ENCODE measurements around the gene IGFBP6.
A peak's percentile ranks its signal among the peaks of the same experiment; 100 is the strongest.

The IGFBP6 gene, protein sequence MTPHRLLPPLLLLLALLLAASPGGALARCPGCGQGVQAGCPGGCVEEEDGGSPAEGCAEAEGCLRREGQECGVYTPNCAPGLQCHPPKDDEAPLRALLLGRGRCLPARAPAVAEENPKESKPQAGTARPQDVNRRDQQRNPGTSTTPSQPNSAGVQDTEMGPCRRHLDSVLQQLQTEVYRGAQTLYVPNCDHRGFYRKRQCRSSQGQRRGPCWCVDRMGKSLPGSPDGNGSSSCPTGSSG

DNA sequence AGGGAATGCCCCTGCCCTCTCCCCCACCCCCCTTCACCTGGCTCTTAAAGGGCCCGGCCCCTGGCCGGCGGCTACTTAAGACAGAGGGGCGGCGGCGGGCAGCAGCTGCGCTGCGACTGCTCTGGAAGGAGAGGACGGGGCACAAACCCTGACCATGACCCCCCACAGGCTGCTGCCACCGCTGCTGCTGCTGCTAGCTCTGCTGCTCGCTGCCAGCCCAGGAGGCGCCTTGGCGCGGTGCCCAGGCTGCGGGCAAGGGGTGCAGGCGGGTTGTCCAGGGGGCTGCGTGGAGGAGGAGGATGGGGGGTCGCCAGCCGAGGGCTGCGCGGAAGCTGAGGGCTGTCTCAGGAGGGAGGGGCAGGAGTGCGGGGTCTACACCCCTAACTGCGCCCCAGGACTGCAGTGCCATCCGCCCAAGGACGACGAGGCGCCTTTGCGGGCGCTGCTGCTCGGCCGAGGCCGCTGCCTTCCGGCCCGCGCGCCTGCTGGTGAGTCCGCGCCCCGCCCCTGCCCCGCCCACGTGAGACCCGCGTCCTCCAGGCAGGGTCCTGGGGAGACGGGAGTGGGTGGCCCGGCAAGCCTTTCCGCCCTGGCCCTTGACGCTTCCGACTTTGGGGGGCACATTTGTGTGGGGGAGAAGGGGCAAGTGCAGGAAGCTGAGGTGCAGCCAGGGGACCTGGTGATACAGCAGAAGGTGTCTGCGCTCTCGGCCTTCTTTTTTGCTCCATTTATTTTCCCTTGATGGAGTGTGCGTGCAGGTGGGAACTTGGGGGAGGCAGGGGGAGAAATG, at the start of gene IGFBP6:
Gene IGFBP6 (plus strand): TSS at position 104 of the 790 bp plus-strand sequence. CDS start 51 bp downstream, at position 155.
- peak; percentile 83 for ATAC-seq
- no peak for TF ChIP-seq ZNF8 (CRISPR knock-in tag; IDR thresholded peaks at IDR 0.05)
- TF ChIP-seq, protein P1, sequence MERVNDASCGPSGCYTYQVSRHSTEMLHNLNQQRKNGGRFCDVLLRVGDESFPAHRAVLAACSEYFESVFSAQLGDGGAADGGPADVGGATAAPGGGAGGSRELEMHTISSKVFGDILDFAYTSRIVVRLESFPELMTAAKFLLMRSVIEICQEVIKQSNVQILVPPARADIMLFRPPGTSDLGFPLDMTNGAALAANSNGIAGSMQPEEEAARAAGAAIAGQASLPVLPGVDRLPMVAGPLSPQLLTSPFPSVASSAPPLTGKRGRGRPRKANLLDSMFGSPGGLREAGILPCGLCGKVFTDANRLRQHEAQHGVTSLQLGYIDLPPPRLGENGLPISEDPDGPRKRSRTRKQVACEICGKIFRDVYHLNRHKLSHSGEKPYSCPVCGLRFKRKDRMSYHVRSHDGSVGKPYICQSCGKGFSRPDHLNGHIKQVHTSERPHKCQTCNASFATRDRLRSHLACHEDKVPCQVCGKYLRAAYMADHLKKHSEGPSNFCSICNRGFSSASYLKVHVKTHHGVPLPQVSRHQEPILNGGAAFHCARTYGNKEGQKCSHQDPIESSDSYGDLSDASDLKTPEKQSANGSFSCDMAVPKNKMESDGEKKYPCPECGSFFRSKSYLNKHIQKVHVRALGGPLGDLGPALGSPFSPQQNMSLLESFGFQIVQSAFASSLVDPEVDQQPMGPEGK (CRISPR knock-in tag; IDR thresholded peaks at IDR 0.05; ENCODE audit: borderline replicate concordance), result 0 out of 2 replicates have a peak, but pooled peaks have one; percentile 3
- TF ChIP-seq ZNF70 (CRISPR knock-in tag; IDR thresholded peaks at IDR 0.05), result no peak
- no peak for TF ChIP-seq TCF4 (CRISPR knock-in tag; IDR thresholded peaks at IDR 0.05; ENCODE audit: borderline replicate concordance)
- no peak for TF ChIP-seq ISL1 (CRISPR knock-in tag; IDR thresholded peaks at IDR 0.05)
- TF ChIP-seq ZFP3 (CRISPR knock-in tag; IDR thresholded peaks at IDR 0.05), result peak; percentile 82
- TF ChIP-seq RARB (CRISPR knock-in tag; IDR thresholded peaks at IDR 0.05), result no peak
- TF ChIP-seq, protein P2, sequence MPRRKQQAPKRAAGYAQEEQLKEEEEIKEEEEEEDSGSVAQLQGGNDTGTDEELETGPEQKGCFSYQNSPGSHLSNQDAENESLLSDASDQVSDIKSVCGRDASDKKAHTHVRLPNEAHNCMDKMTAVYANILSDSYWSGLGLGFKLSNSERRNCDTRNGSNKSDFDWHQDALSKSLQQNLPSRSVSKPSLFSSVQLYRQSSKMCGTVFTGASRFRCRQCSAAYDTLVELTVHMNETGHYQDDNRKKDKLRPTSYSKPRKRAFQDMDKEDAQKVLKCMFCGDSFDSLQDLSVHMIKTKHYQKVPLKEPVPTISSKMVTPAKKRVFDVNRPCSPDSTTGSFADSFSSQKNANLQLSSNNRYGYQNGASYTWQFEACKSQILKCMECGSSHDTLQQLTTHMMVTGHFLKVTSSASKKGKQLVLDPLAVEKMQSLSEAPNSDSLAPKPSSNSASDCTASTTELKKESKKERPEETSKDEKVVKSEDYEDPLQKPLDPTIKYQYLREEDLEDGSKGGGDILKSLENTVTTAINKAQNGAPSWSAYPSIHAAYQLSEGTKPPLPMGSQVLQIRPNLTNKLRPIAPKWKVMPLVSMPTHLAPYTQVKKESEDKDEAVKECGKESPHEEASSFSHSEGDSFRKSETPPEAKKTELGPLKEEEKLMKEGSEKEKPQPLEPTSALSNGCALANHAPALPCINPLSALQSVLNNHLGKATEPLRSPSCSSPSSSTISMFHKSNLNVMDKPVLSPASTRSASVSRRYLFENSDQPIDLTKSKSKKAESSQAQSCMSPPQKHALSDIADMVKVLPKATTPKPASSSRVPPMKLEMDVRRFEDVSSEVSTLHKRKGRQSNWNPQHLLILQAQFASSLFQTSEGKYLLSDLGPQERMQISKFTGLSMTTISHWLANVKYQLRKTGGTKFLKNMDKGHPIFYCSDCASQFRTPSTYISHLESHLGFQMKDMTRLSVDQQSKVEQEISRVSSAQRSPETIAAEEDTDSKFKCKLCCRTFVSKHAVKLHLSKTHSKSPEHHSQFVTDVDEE (CRISPR knock-in tag; IDR thresholded peaks at IDR 0.05), result 0 out of 2 replicates have a peak, but pooled peaks have one; percentile 33
- no peak for TF ChIP-seq ESRRG (CRISPR knock-in tag; IDR thresholded peaks at IDR 0.05)
- no peak for TF ChIP-seq PPARA (CRISPR knock-in tag; IDR thresholded peaks at IDR 0.05; ENCODE audit: borderline replicate concordance)
- TF ChIP-seq CSDC2 (CRISPR knock-in tag; IDR thresholded peaks at IDR 0.05), result 0 out of 2 replicates have a peak, but pooled peaks have one; percentile 54

GRCh38 chr12:53048033-53048779, 49.3 kb upstream of the IGFBP6 start:
- TF ChIP-seq ZNF8 (CRISPR knock-in tag; IDR thresholded peaks at IDR 0.05) (no peak), ZNF70 (CRISPR knock-in tag; IDR thresholded peaks at IDR 0.05) (no peak), CSDC2 (CRISPR knock-in tag; IDR thresholded peaks at IDR 0.05) (no peak), ESRRG (CRISPR knock-in tag; IDR thresholded peaks at IDR 0.05) (no peak), ARNTL (CRISPR knock-in tag; IDR thresholded peaks at IDR 0.05; ENCODE audit: borderline replicate concordance, low read depth) (no peak), ISL1 (CRISPR knock-in tag; IDR thresholded peaks at IDR 0.05) (no peak), CREB5 (CRISPR knock-in tag; IDR thresholded peaks at IDR 0.05; ENCODE audit: low read depth) (no peak), OSR1 (CRISPR knock-in tag; IDR thresholded peaks at IDR 0.05) (no peak)
- ATAC-seq, result peak; percentile 17

DNA sequence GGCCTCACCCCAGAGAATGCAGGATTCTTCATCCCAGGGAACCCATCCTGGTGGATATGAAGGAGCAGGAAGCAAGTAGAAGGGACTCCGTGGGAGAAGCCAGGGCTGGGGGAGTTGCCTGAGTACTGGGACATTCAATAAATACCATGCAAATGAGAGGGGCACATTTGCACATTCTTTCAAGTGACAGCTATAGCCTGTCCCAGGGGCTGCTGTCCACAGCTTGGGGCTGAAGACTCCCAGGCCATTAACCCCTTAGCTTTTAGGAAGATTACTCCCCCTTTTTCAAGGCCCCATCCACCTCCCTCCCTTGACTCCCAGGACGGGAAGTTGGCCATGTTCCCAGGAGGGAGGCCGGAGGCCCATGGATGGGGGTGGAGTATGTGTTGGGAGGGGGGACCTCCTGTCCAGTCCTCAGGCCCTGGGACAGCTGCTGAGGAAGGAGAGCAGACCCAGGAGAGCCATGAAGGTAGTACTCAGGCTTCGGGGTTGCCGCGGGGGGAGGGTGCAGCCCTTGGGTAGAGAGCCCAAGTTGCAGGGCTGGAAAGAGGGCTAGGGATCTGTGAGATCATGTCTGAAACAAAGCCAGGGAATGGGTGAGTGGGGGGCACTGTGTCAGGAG, 48.6 kb upstream of the IGFBP6 start:
- TF ChIP-seq, protein P1 (CRISPR knock-in tag; IDR thresholded peaks at IDR 0.05; ENCODE audit: borderline replicate concordance), result 0 out of 2 replicates have a peak, but pooled peaks have one; percentile 20
- no peak for TF ChIP-seq ZC3H10 (CRISPR knock-in tag; IDR thresholded peaks at IDR 0.05)
- ATAC-seq, result peak; percentile 4
